HCT116 (cell line): ENCODE data around the gene NRXN2. TPM values are rescaled to one million over a fixed set of nuclear protein-coding genes. Genes with fewer than 3 reads are reported as not detected.

ENCODE experiments used
- ATAC-seq: fragments of 200-7000 bp; cut with Tn5 transposase; 2 replicates; pipeline ENCODE4 v1.9.1; 2020; ENCODE audit warnings: mild to moderate bottlenecking, moderate library complexity
- BruUV-seq: library from RNA; stranded (reverse); fragments of 400-500 nt; replicated peaks from 2 replicates; lab custom pipeline; 2021; lab: Mats Ljungman, UMichigan
- CTCF ChIA-PET: fragments of 300-600 bp; sonication (Branson Sonifier 250); formaldehyde crosslinking; loops from one replicate; lab custom pipeline; 2021; ENCODE audit warnings: antibody characterized with exemption; lab: Charles Lee
- POLR2A ChIA-PET: fragments of 300-600, 350-600 bp; sonication (Branson Sonifier 250); formaldehyde crosslinking; loops from one replicate; lab custom pipeline; 2021; ENCODE audit warnings: antibody characterized with exemption; lab: Charles Lee
- RAD21 ChIA-PET, 2 experiments: fragments of 300-600 bp; sonication (Branson Sonifier 250); formaldehyde crosslinking; loops; one replicate each; lab custom pipeline; 2023; ENCODE audit warnings: low total read pairs in 2 of 2; ENCODE audit not compliant: uncharacterized antibody in 2 of 2, unreplicated experiment in 2 of 2, low non-redundant PET in 1 of 2; lab: Charles Lee
- DNase-seq: peaks from one replicate; pipeline ENCODE4 v3.0.0-alpha.2; 2010; ENCODE audit warnings: low read depth, low spot score
- H2AFZ ChIP-seq: fragments of 200-600 bp; shearing (Covaris generic), sonication (generic); 2 replicates; pipeline ENCODE4 v1.6.1; 2017; ENCODE audit warnings: low read depth, mixed run types, mixed read lengths, antibody characterized with exemption, low read length; ENCODE audit not compliant: poor library complexity, severe bottlenecking
- H3K27ac ChIP-seq: 2 replicates; pipeline ENCODE4 v1.5.1; 2012; ENCODE audit warnings: low read depth, low read length
- H3K27me3 ChIP-seq: fragments of 200-600 bp; sonication (generic); 2 replicates; pipeline ENCODE4 v1.6.1; 2016; ENCODE audit warnings: mixed run types, low read length, mixed read lengths; ENCODE audit not compliant: insufficient read depth
- H3K36me3 ChIP-seq, 2 experiments: fragments of 200-500 bp in 1 of 2; fragments of 200-600 bp in 1 of 2; sonication (Bioruptor generic) in 1 of 2; sonication (generic) in 1 of 2; 2 replicates each; pipeline versions ENCODE4 v1.5.1 to v1.6.1; 2014 to 2016; ENCODE audit warnings: low read length in 2 of 2, inconsistent platforms in 1 of 2, mixed read lengths in 1 of 2, mixed run types in 1 of 2; ENCODE audit not compliant: insufficient read depth in 2 of 2, control insufficient read depth in 1 of 2
- H3K4me1 ChIP-seq, 2 experiments: fragments of 200-600 bp in 1 of 2; sonication (generic) in 1 of 2; 2 replicates each; pipeline versions ENCODE4 v1.5.1 to v1.6.1; 2012 to 2017; ENCODE audit warnings: low read length in 2 of 2, inconsistent platforms in 1 of 2, mild to moderate bottlenecking in 1 of 2, mixed read lengths in 1 of 2, mixed run types in 1 of 2, moderate library complexity in 1 of 2; ENCODE audit not compliant: insufficient read depth in 2 of 2, control insufficient read depth in 1 of 2
- H3K4me2 ChIP-seq: fragments of 200-600 bp; sonication (generic); 2 replicates; pipeline ENCODE4 v1.6.1; 2017; ENCODE audit warnings: mixed run types, low read length, mixed read lengths
- H3K4me3 ChIP-seq, 2 experiments: fragments of 200-600 bp in 1 of 2; sonication (generic) in 1 of 2; replicated peaks in 1 of 2; 2 replicates each; pipeline ENCODE4 v1.5.1; 2011 to 2016; ENCODE audit warnings: low read length in 2 of 2, control low read depth in 1 of 2, low read depth in 1 of 2, mild to moderate bottlenecking in 1 of 2, mixed read lengths in 1 of 2, mixed run types in 1 of 2
- H3K79me2 ChIP-seq: fragments of 200-600 bp; sonication (generic); 2 replicates; pipeline ENCODE4 v1.6.1; 2017; ENCODE audit warnings: mild to moderate bottlenecking, mixed run types, low read length, moderate library complexity, mixed read lengths; ENCODE audit not compliant: insufficient read depth
- H3K9ac ChIP-seq: fragments of 200-600 bp; sonication (generic); 2 replicates; pipeline ENCODE4 v1.6.1; 2016; ENCODE audit warnings: low read length, mixed read lengths
- H3K9me2 ChIP-seq: fragments of 200-600 bp; sonication (generic), shearing (Covaris generic); 2 replicates; pipeline ENCODE4 v1.6.1; 2017; ENCODE audit warnings: mixed run types, mild to moderate bottlenecking, moderate library complexity; ENCODE audit not compliant: insufficient read depth
- H3K9me3 ChIP-seq, 2 experiments: fragments of 200-500 bp in 1 of 2; fragments of 200-600 bp in 1 of 2; sonication (Bioruptor generic) in 1 of 2; sonication (generic) in 1 of 2; 2 replicates each; pipeline ENCODE4 v1.6.1; 2014 to 2017; ENCODE audit warnings: low read length in 2 of 2, mixed read lengths in 2 of 2, inconsistent platforms in 1 of 2, low read depth in 1 of 2, mild to moderate bottlenecking in 1 of 2, mixed run types in 1 of 2, moderate library complexity in 1 of 2; ENCODE audit not compliant: control insufficient read depth in 1 of 2, insufficient read depth in 1 of 2
- H4K20me1 ChIP-seq: fragments of 200-600 bp; sonication (generic), shearing (Covaris generic); 2 replicates; pipeline ENCODE4 v1.6.1; 2017; ENCODE audit warnings: mixed run types, mild to moderate bottlenecking, moderate library complexity; ENCODE audit not compliant: insufficient read depth
- ATF3 ChIP-seq: IDR thresholded peaks from 2 replicates; pipeline ENCODE4 v1.6.1; 2012
- CBX3 ChIP-seq: IDR thresholded peaks from 2 replicates; pipeline ENCODE4 v1.6.1; 2012; ENCODE audit warnings: low read depth
- CTCF ChIP-seq, 3 experiments: fragments of 200-600 bp in 1 of 3; sonication (generic) in 1 of 3; IDR thresholded peaks in 2 of 3; conservative IDR thresholded peaks in 1 of 3; 2 replicates each; pipeline ENCODE4 v1.5.1; 2012 to 2017; ENCODE audit warnings: low read depth in 2 of 3, low read length in 2 of 3, antibody characterized with exemption in 1 of 3, borderline replicate concordance in 1 of 3, control low read depth in 1 of 3, mild to moderate bottlenecking in 1 of 3, mixed read lengths in 1 of 3, mixed run types in 1 of 3, moderate library complexity in 1 of 3; ENCODE audit not compliant: insufficient read depth in 1 of 3
- EGR1 ChIP-seq: IDR thresholded peaks from 2 replicates; pipeline ENCODE4 v1.6.1; 2012; ENCODE audit warnings: low read depth
- ELF1 ChIP-seq: IDR thresholded peaks from 2 replicates; pipeline ENCODE4 v1.6.1; 2012; ENCODE audit warnings: low read depth, borderline replicate concordance
- EZH2 ChIP-seq: fragments of 200-600 bp; sonication (generic); IDR thresholded peaks from 2 replicates; pipeline ENCODE4 v1.6.1; 2017; ENCODE audit warnings: antibody characterized with exemption, mixed run types
- EZH2phosphoT487 ChIP-seq: fragments of 200-600 bp; IDR thresholded peaks from 2 replicates; pipeline ENCODE4 v1.6.1; 2018; ENCODE audit warnings: antibody characterized with exemption, borderline replicate concordance
- FOSL1 ChIP-seq: IDR thresholded peaks from 2 replicates; pipeline ENCODE4 v1.6.1; 2012; ENCODE audit warnings: low read depth
- JUND ChIP-seq: IDR thresholded peaks from 2 replicates; pipeline ENCODE4 v1.6.1; 2012
- MAX ChIP-seq: IDR thresholded peaks from 2 replicates; pipeline ENCODE4 v1.6.1; 2012
- POLR2A ChIP-seq: IDR thresholded peaks from 2 replicates; pipeline ENCODE4 v1.7.0; 2011; ENCODE audit warnings: borderline replicate concordance; ENCODE audit not compliant: insufficient read depth, insufficient read length; ENCODE audit errors: extremely low read depth
- POLR2AphosphoS5 ChIP-seq: IDR thresholded peaks from 2 replicates; pipeline ENCODE4 v1.6.1; 2011; ENCODE audit warnings: mild to moderate bottlenecking, low read depth, low read length, moderate library complexity
- RAD21 ChIP-seq: IDR thresholded peaks from 2 replicates; pipeline ENCODE4 v1.6.1; 2012; ENCODE audit warnings: low read depth, mild to moderate bottlenecking
- REST ChIP-seq: IDR thresholded peaks from 2 replicates; pipeline ENCODE4 v1.6.1; 2012; ENCODE audit warnings: low read depth
- SIN3A ChIP-seq: IDR thresholded peaks from 2 replicates; pipeline ENCODE4 v1.6.1; 2012; ENCODE audit warnings: low read depth
- SP1 ChIP-seq: IDR thresholded peaks from 2 replicates; pipeline ENCODE4 v1.6.1; 2012; ENCODE audit warnings: low read depth
- SRF ChIP-seq: IDR thresholded peaks from 2 replicates; pipeline ENCODE4 v1.6.1; 2012; ENCODE audit warnings: low read depth
- YY1 ChIP-seq: IDR thresholded peaks from 2 replicates; pipeline ENCODE4 v1.6.1; 2011; ENCODE audit warnings: low read length, low read depth, moderate library complexity, mild to moderate bottlenecking; ENCODE audit not compliant: insufficient replicate concordance; ENCODE audit errors: extremely low read depth
- ZFX ChIP-seq: fragments of 450-650 bp; IDR thresholded peaks from 2 replicates; pipeline ENCODE4 v1.6.1; 2017
- intact Hi-C: fragments of 100-400 bp; cut with micrococcal nuclease; formaldehyde crosslinking; loops from 2 replicates; pipeline ENCODE4 v1.10.0; 2022
- total RNA-seq: library from RNA; stranded (reverse); gene quantifications from one replicate; pipeline ENCODE4 v1.2.1, GENCODE V29; 2021; ENCODE audit not compliant: unreplicated experiment

Gene NRXN2
- total RNA-seq, 1 experiment from 2014 or later: 1.5 TPM

- H3K9ac ChIP-seq: no peak overlapping the region
- intact Hi-C loops: loop anchor here (5.0 kb wide), 2 partner anchors 168 to 363 kb away; partner anchors contain the start of gene RPS6KA4
- peaks cover 0 to 10% of the 10 kb centered on the region in 2 experiments; a peak in 1 of 4 replicates for H3K4me1 ChIP-seq
- ChIA-PET RAD21 (no interaction called here), CTCF (no interaction called here), POLR2A (no interaction called here)
- no peaks in the 10 kb centered on the region for H3K79me2 ChIP-seq
- no TSS peak for BruUV-seq
- H4K20me1 ChIP-seq: no peaks in the 10 kb centered on the region
- DNase-seq (no peak), ATAC-seq (no peak)
- H3K27ac ChIP-seq: no peak overlapping the region
- H2AFZ ChIP-seq: no peak overlapping the region
- H3K4me3 ChIP-seq: no peak overlapping the region
- peaks cover 9% of the 10 kb centered on the region; the same call in 1 of the 2 replicates for H3K27me3 ChIP-seq
- no peaks in the 10 kb centered on the region for H3K9me2 ChIP-seq
- no peaks in the 10 kb centered on the region for H3K9me3 ChIP-seq
- no peak overlapping the region for H3K4me2 ChIP-seq
- TF ChIP-seq POLR2AphosphoS5: no peak
- TF ChIP-seq ATF3: no peak
- no peak for TF ChIP-seq YY1
- no peak for TF ChIP-seq SRF
- TF ChIP-seq EGR1: no peak
- no peak for TF ChIP-seq POLR2A
- TF ChIP-seq RAD21: no peak
- no peak for TF ChIP-seq EZH2phosphoT487
- no peak for TF ChIP-seq EZH2
- no peak for TF ChIP-seq ELF1
- TF ChIP-seq REST: no peak
- no peak for TF ChIP-seq JUND
- no peak for TF ChIP-seq SIN3A
- TF ChIP-seq SP1: no peak
- TF ChIP-seq CTCF (IDR thresholded peaks at IDR 0.05 in 2 of 3, conservative IDR thresholded peaks at IDR 0.05 in 1 of 3; ENCODE audit: borderline replicate concordance in 1 of 3, insufficient read depth in 1 of 3, low read depth in 2 of 3, low read length in 2 of 3): no peak
- TF ChIP-seq MAX: no peak
- no peak for TF ChIP-seq FOSL1
- no peak for TF ChIP-seq ZFX
- no peak for TF ChIP-seq CBX3
- no peaks in the 10 kb centered on the region for H3K36me3 ChIP-seq
These were observed 2.8 kb downstream of the NRXN2 start for GRCh38 chr11:64720167-64720566.
